Spleen (tissue), 7 donors: Measurements from ENCODE around the gene CES4A.

Source experiments
- POLR2AphosphoS5 ChIP-seq, 3 donors: sonication (generic); formaldehyde crosslinking; IDR thresholded peaks; one replicate each; pipeline ENCODE4 v1.5.1; 2017; ENCODE audit warnings: antibody characterized with exemption in 3 of 3
- TF ChIP-seq, protein P1 (sequence below), 11 experiments: fragments of 200-600 bp in 7 of 11; fragments of 450-650 bp in 4 of 11; sonication (generic) in 4 of 11; IDR thresholded peaks in 8 of 11; conservative IDR thresholded peaks in 3 of 11; 1 replicate in 7 of 11; 2 replicates in 4 of 11; pipeline versions ENCODE4 v1.4.0 to v1.8.0; 2016 to 2021; ENCODE audit warnings: antibody characterized with exemption in 11 of 11, inconsistent platforms in 4 of 11, mild to moderate bottlenecking in 1 of 11
- donor health status: DM: no; HTN: no; CAD: no; lungs with moderate emphysema.
- donor health status: DM: no; HTN: no; CAD: no.
- donor health status: DM: no; HTN: no; CAD: no.

- TF ChIP-seq, protein P1, sequence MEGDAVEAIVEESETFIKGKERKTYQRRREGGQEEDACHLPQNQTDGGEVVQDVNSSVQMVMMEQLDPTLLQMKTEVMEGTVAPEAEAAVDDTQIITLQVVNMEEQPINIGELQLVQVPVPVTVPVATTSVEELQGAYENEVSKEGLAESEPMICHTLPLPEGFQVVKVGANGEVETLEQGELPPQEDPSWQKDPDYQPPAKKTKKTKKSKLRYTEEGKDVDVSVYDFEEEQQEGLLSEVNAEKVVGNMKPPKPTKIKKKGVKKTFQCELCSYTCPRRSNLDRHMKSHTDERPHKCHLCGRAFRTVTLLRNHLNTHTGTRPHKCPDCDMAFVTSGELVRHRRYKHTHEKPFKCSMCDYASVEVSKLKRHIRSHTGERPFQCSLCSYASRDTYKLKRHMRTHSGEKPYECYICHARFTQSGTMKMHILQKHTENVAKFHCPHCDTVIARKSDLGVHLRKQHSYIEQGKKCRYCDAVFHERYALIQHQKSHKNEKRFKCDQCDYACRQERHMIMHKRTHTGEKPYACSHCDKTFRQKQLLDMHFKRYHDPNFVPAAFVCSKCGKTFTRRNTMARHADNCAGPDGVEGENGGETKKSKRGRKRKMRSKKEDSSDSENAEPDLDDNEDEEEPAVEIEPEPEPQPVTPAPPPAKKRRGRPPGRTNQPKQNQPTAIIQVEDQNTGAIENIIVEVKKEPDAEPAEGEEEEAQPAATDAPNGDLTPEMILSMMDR (IDR thresholded peaks at IDR 0.05 in 8 of 11, conservative IDR thresholded peaks at IDR 0.05 in 3 of 11), result no peak
- TF ChIP-seq POLR2AphosphoS5 (IDR thresholded peaks at IDR 0.05), result peak; percentile 15 to 66 (median 43)
Measured at GRCh38 chr16:67000384-67001351, 12.3 kb downstream of the CES4A start.
